K562 (cell line): ENCODE measurements around the gene CHMP1A. TPM values are rescaled to one million over a fixed set of nuclear protein-coding genes. Genes with fewer than 3 reads are reported as not detected.

Experiments
- ATAC-seq: fragments of 200-7000 bp; cut with Tn5 transposase; 3 replicates; pipeline ENCODE4 v1.9.1; 2020; ENCODE audit warnings: moderate library complexity
- BruUV-seq: library from RNA; stranded (reverse); fragments of 400-500 nt; replicated peaks from 2 replicates; lab custom pipeline; 2021; lab: Mats Ljungman, UMichigan
- CTCF ChIA-PET: fragments of 300-600 bp; formaldehyde crosslinking; extraction: SDS; loops from one replicate; lab custom pipeline; 2021; ENCODE audit warnings: low intra/inter-chr PET ratio; lab: Yijun Ruan, JAX
- POLR2A ChIA-PET: fragments of 300-600, 350-650 bp; sonication (Branson Sonifier 250); formaldehyde crosslinking; extraction: SDS; loops from one replicate; lab custom pipeline; 2021; ENCODE audit warnings: antibody characterized with exemption, inconsistent platforms; lab: Yijun Ruan, JAX
- DNase-seq, 4 experiments: peaks; one replicate each; pipeline versions ENCODE4 v3.0.0 to v3.0.0-alpha.2; 2011 to 2018; ENCODE audit warnings: low spot score in 3 of 4, mixed read lengths in 3 of 4; ENCODE audit errors: extremely low read depth in 1 of 4
- FAIRE-seq: peaks from 2 replicates; lab custom pipeline; 2011; peaks lifted over from hg19 to GRCh38; lab: Jason Lieb, UNC
- H2AFZ ChIP-seq: 2 replicates; pipeline ENCODE4 v1.6.0; 2011; ENCODE audit warnings: low read depth, low read length, control low read depth, inconsistent platforms
- H3K27ac ChIP-seq: fragments of 200-600 bp; 3 replicates; pipeline ENCODE4 v1.8.0; 2011; ENCODE audit warnings: low read depth, mild to moderate bottlenecking, control low read depth, inconsistent platforms, low read length, moderate library complexity, mixed read lengths; ENCODE audit errors: extremely low read depth
- H3K27me3 ChIP-seq, 2 experiments: fragments of 300-600 bp in 1 of 2; 2 replicates in 1 of 2; 3 replicates in 1 of 2; pipeline versions ENCODE4 v1.6.0 to v1.8.0; 2011; ENCODE audit warnings: inconsistent platforms in 2 of 2, low read length in 2 of 2, mild to moderate bottlenecking in 1 of 2, mixed read lengths in 1 of 2, moderate library complexity in 1 of 2; ENCODE audit not compliant: control insufficient read depth in 2 of 2, insufficient read depth in 2 of 2
- H3K36me3 ChIP-seq: fragments of 300-600 bp; 3 replicates; pipeline ENCODE4 v1.8.0; 2011; ENCODE audit warnings: mild to moderate bottlenecking, low read length, inconsistent platforms; ENCODE audit not compliant: control insufficient read depth, insufficient read depth
- H3K4me1 ChIP-seq, 2 experiments: fragments of 200-600 bp in 1 of 2; replicated peaks in 1 of 2; 2 replicates in 1 of 2; 3 replicates in 1 of 2; pipeline versions ENCODE4 v1.5.1 to v1.8.0; 2011; ENCODE audit warnings: inconsistent platforms in 2 of 2, low read length in 2 of 2, mild to moderate bottlenecking in 1 of 2, mixed read lengths in 1 of 2, moderate library complexity in 1 of 2; ENCODE audit not compliant: control insufficient read depth in 2 of 2, insufficient read depth in 2 of 2
- H3K4me2 ChIP-seq: 2 replicates; pipeline ENCODE4 v1.6.1; 2011; ENCODE audit warnings: low read length, control low read depth, inconsistent platforms, mixed read lengths; ENCODE audit not compliant: insufficient read depth
- H3K4me3 ChIP-seq: fragments of 200-600 bp; sonication (generic), shearing (Covaris generic); 2 replicates; pipeline ENCODE4 v1.5.1; 2016; ENCODE audit warnings: control low read depth, inconsistent platforms
- H3K79me2 ChIP-seq: fragments of 200-600 bp; 3 replicates; pipeline ENCODE4 v1.8.0; 2011; ENCODE audit warnings: low read length, inconsistent platforms; ENCODE audit not compliant: control insufficient read depth, insufficient read depth
- H3K9ac ChIP-seq, 2 experiments: 2 replicates each; pipeline versions ENCODE4 v1.6.0 to v1.6.1; 2011; ENCODE audit warnings: low read depth in 2 of 2, low read length in 2 of 2, control low read depth in 1 of 2, inconsistent platforms in 1 of 2, mild to moderate bottlenecking in 1 of 2, mixed read lengths in 1 of 2; ENCODE audit not compliant: insufficient read depth in 1 of 2
- H3K9me1 ChIP-seq: one replicate; pipeline ENCODE4 v1.6.0; 2011; ENCODE audit warnings: inconsistent platforms, mild to moderate bottlenecking, low read length, moderate library complexity; ENCODE audit not compliant: control insufficient read depth, insufficient read depth
- H3K9me3 ChIP-seq: replicated peaks from 2 replicates; pipeline ENCODE4 v1.5.1; 2011; ENCODE audit warnings: low read depth, low read length, inconsistent platforms; ENCODE audit not compliant: control insufficient read depth, insufficient read depth
- H4K20me1 ChIP-seq: replicated peaks from 2 replicates; pipeline ENCODE4 v1.6.1; 2011; ENCODE audit warnings: low read length, inconsistent platforms, mixed read lengths; ENCODE audit not compliant: control insufficient read depth, insufficient read depth
- ATF1 ChIP-seq, 2 experiments: fragments of 450-650 bp in 1 of 2; IDR thresholded peaks; 2 replicates each; pipeline ENCODE4 v1.6.1; 2016; ENCODE audit warnings: missing compliant biosample characterization in 1 of 2, missing genetic modification characterization in 1 of 2
- CBX5 ChIP-seq: IDR thresholded peaks from 2 replicates; pipeline ENCODE4 v1.6.1; 2014; ENCODE audit warnings: low read depth, borderline replicate concordance
- COPS2 ChIP-seq: fragments of 450-650 bp; conservative IDR thresholded peaks from 2 replicates; pipeline ENCODE4 v1.6.1; 2016; ENCODE audit warnings: mild to moderate bottlenecking, moderate library complexity
- CTCF ChIP-seq, 3 experiments: IDR thresholded peaks in 2 of 3; conservative IDR thresholded peaks in 1 of 3; 2 replicates each; pipeline ENCODE4 v1.5.1; 2011 to 2012; ENCODE audit warnings: low read length in 3 of 3, mild to moderate bottlenecking in 3 of 3, control low read depth in 2 of 3, improper control_type of control experiment in 1 of 3, inconsistent platforms in 1 of 3, low read depth in 1 of 3, mixed read lengths in 1 of 3, moderate library complexity in 1 of 3; ENCODE audit not compliant: insufficient read depth in 2 of 3
- HLTF ChIP-seq: fragments of 450-650 bp; IDR thresholded peaks from 2 replicates; pipeline ENCODE4 v1.6.1; 2016
- POLR3A ChIP-seq: IDR thresholded peaks from 2 replicates; pipeline ENCODE4 v1.6.1; 2011; ENCODE audit warnings: borderline replicate concordance, mild to moderate bottlenecking, moderate library complexity; ENCODE audit not compliant: insufficient read length, insufficient read depth; ENCODE audit errors: extremely low read depth
- SFPQ ChIP-seq: fragments of 200-400 bp; formaldehyde crosslinking; IDR thresholded peaks from 2 replicates; pipeline ENCODE4 v1.6.1; 2017; ENCODE audit warnings: mild to moderate bottlenecking, low read depth, low read length, moderate library complexity
- SRSF9 ChIP-seq: fragments of 200-400 bp; formaldehyde crosslinking; IDR thresholded peaks from 2 replicates; pipeline ENCODE4 v1.6.1; 2017; ENCODE audit warnings: low read depth, low read length, borderline replicate concordance
- THRA ChIP-seq: fragments of 450-650 bp; IDR thresholded peaks from 2 replicates; pipeline ENCODE4 v1.6.1; 2017; ENCODE audit warnings: mild to moderate bottlenecking, moderate library complexity
- ZNF639 ChIP-seq, 2 experiments: fragments of 200-800 bp in 1 of 2; sonication (Bioruptor generic) in 1 of 2; sonication (generic) in 1 of 2; formaldehyde crosslinking in 1 of 2; IDR thresholded peaks in 1 of 2; conservative IDR thresholded peaks in 1 of 2; 2 replicates each; pipeline versions ENCODE4 v1.5.0 to v1.6.1; 2016 to 2020; ENCODE audit warnings: missing compliant biosample characterization in 1 of 2, missing genetic modification characterization in 1 of 2, missing genetic modification reagents in 1 of 2
- WGBS: fragments of 100-300 bp; shearing (Covaris generic); methylation state at CpG from one replicate; pipeline ENCODE4 v1.1.6; 2016; ENCODE audit warnings: low coverage, mixed read lengths; ENCODE audit not compliant: insufficient coverage; ENCODE audit errors: missing lambda C conversion rate; 5-methylcytosine and 5-hydroxymethylcytosine counted together
- in situ Hi-C: fragments of 300-500 bp; cut with MboI; formaldehyde crosslinking; loops from 4 replicates; pipeline ENCODE4 v1.15.0; 2018; ENCODE audit warnings: inconsistent platforms, mixed read lengths
- intact Hi-C: fragments of 100-400 bp; cut with micrococcal nuclease; formaldehyde crosslinking; loops from 2 replicates; pipeline ENCODE4 v1.14.2; 2022
- polyA plus RNA-seq, 8 experiments: library from polyadenylated mRNA; depleted of rRNA in 4 of 8; stranded (reverse) in 5 of 8; unstranded in 3 of 8; fragments of >200 nt; fragmentation: Nextera tagmentation in 2 of 8; fragmentation: Illumina TruSeq in 1 of 8; extraction: Ambion mirVana in 2 of 8; extraction: Trizol in 1 of 8; gene quantifications; 2 replicates each; pipeline versions ENCODE4 v1.2.1 to v1.2.3, GENCODE V29; 2011 to 2014; ENCODE audit warnings: inconsistent platforms in 1 of 8, missing spikeins in 1 of 8
- total RNA-seq, 7 experiments: library from RNA; depleted of rRNA in 6 of 7; stranded (reverse); fragments of >200 nt in 6 of 7; fragmentation: Illumina TruSeq in 2 of 7; extraction: Trizol in 2 of 7; gene quantifications; 2 replicates each; pipeline versions ENCODE4 v1.2.1 to v1.2.3, GENCODE V29; 2011 to 2021; ENCODE audit warnings: low replicate concordance in 1 of 7

CHMP1A gene
- total and polyA plus RNA-seq, 9 of the 15 experiments (the other 6 are each of a cell fraction or from before 2014, with no cell fraction given): 0.83 to 79.9 (median 45.2) TPM

- FAIRE-seq (no peak), DNase-seq (no peak), ATAC-seq (no peak)
- ChIA-PET CTCF (interaction anchor here (1.6 kb wide), 1 partner anchor 67 kb away, joined by 8 read pairs; the partner anchor contains the start of gene CPNE7), POLR2A (interaction anchor here (0.6 to 1.6 kb wide), 6 partner anchors 8 to 78 kb away, joined by 3 to 7 read pairs (median 4); partner anchors contain the start of gene CDK10)
- intact Hi-C loops (loop anchor here (10.0 kb wide), 1 partner anchor 67 kb away; the partner anchor contains the start of gene CPNE7), in situ Hi-C loops (no loop called here)
- H3K9me1 ChIP-seq: no peaks in the 10 kb centered on the region
- no peak overlapping the region for H3K4me3 ChIP-seq
- H3K9me3 ChIP-seq: no peaks in the 10 kb centered on the region
- peak overlapping the region in 1 of 2 experiments; percentile 76; a peak in 2 of 4 replicates for H3K9ac ChIP-seq
- no TSS peak for BruUV-seq
- H2AFZ ChIP-seq: peak overlapping the region; percentile 92; the same call in 1 of the 2 replicates
- 0 out of 2 replicates have a peak overlapping the region, but pooled peaks have one; percentile 84 for H3K4me2 ChIP-seq
- H3K36me3 ChIP-seq: peaks cover 19% of the 10 kb centered on the region; the same call in 2 of the 3 replicates
- H3K79me2 ChIP-seq: no peaks in the 10 kb centered on the region
- WGBS: 18% methylated on average over 10 of the region's 14 CpGs
- peaks cover 0 to 58% of the 10 kb centered on the region in 2 experiments; a peak in 3 of 5 replicates for H3K4me1 ChIP-seq
- H3K27ac ChIP-seq: no peak overlapping the region
- no peaks in the 10 kb centered on the region; a peak in 1 of 5 replicates for H3K27me3 ChIP-seq
- no peaks in the 10 kb centered on the region for H4K20me1 ChIP-seq
- TF ChIP-seq ZNF639 (CRISPR knock-in tag; conservative IDR thresholded peaks at IDR 0.05 in 1 of 2, IDR thresholded peaks at IDR 0.05 in 1 of 2) (no peak), SRSF9 (no peak), ATF1 (CRISPR knock-in tag; IDR thresholded peaks at IDR 0.05) (no peak), ATF1 (tag; IDR thresholded peaks at IDR 0.05) (0 out of 2 replicates have a peak, but pooled peaks have one; percentile 44), THRA (no peak), POLR3A (no peak), HLTF (no peak), SFPQ (no peak), CTCF (IDR thresholded peaks at IDR 0.05 in 2 of 3, conservative IDR thresholded peaks at IDR 0.05 in 1 of 3; ENCODE audit: insufficient read depth in 2 of 3, low read depth in 1 of 3, low read length in 3 of 3) (0 out of 6 replicates have a peak, but pooled peaks of 1 of the 3 experiments have one; percentile 0), COPS2 (no peak), CBX5 (no peak)
These were observed 15.9 kb downstream of the CHMP1A start for GRCh38 chr16:89641458-89642119.
